HepG2 (cell line): ENCODE data around the gene SERAC1. TPM values are rescaled to one million over a fixed set of nuclear protein-coding genes. Genes with fewer than 3 reads are reported as not detected.

Experiments
- ARID5B ChIP-seq: IDR thresholded peaks from 2 replicates; pipeline ENCODE4 v1.4.0; 2020; ENCODE audit warnings: mild to moderate bottlenecking, missing genetic modification reagents
- CBX1 ChIP-seq: IDR thresholded peaks from one replicate; pipeline ENCODE4 v1.6.1; 2016; ENCODE audit warnings: antibody characterized with exemption, low read depth
- E2F2 ChIP-seq: sonication (generic); formaldehyde crosslinking; IDR thresholded peaks from 2 replicates; pipeline ENCODE4 v1.4.0; 2020; ENCODE audit warnings: missing genetic modification reagents, borderline replicate concordance
- GZF1 ChIP-seq: sonication (generic); formaldehyde crosslinking; IDR thresholded peaks from 2 replicates; pipeline ENCODE4 v1.5.1; 2020; ENCODE audit warnings: mild to moderate bottlenecking, missing genetic modification reagents
- HNF4A ChIP-seq: sonication (generic); formaldehyde crosslinking; IDR thresholded peaks from 2 replicates; pipeline ENCODE4 v1.4.0; 2020; ENCODE audit warnings: missing genetic modification reagents
- NFKBIZ ChIP-seq: IDR thresholded peaks from 2 replicates; pipeline ENCODE4 v1.6.1; 2018; ENCODE audit warnings: missing genetic modification reagents, missing compliant biosample characterization
- NR2F2 ChIP-seq: IDR thresholded peaks from 2 replicates; pipeline ENCODE4 v1.6.1; 2012; ENCODE audit warnings: low read depth, inconsistent platforms, borderline replicate concordance
- THAP7 ChIP-seq: sonication (generic); formaldehyde crosslinking; IDR thresholded peaks from 2 replicates; pipeline ENCODE4 v1.8.1; 2023; ENCODE audit warnings: mild to moderate bottlenecking, missing genetic modification reagents
- ZHX1 ChIP-seq: sonication (generic); formaldehyde crosslinking; IDR thresholded peaks from 2 replicates; pipeline ENCODE4 v1.8.1; 2022; ENCODE audit warnings: low read depth, mild to moderate bottlenecking, missing genetic modification reagents
- ZNF142 ChIP-seq: sonication (generic); formaldehyde crosslinking; IDR thresholded peaks from 2 replicates; pipeline ENCODE4 v1.4.0; 2020; ENCODE audit warnings: missing genetic modification reagents
- ZNF256 ChIP-seq: sonication (generic); formaldehyde crosslinking; conservative IDR thresholded peaks from 2 replicates; pipeline ENCODE4 v1.4.0; 2020; ENCODE audit warnings: missing genetic modification reagents
- ZNF570 ChIP-seq: sonication (generic); formaldehyde crosslinking; IDR thresholded peaks from 2 replicates; pipeline ENCODE4 v1.4.0; 2020; ENCODE audit warnings: mild to moderate bottlenecking, missing genetic modification reagents, borderline replicate concordance
- ZNF749 ChIP-seq: sonication (generic); formaldehyde crosslinking; IDR thresholded peaks from 2 replicates; pipeline ENCODE4 v1.8.0; 2022; ENCODE audit warnings: mild to moderate bottlenecking, missing genetic modification reagents, moderate library complexity, borderline replicate concordance
- polyA plus RNA-seq, 8 experiments: library from polyadenylated mRNA; depleted of rRNA in 3 of 8; stranded (reverse) in 7 of 8; unstranded in 1 of 8; fragments of >200 nt; fragmentation: Illumina TruSeq in 4 of 8; extraction: Trizol in 4 of 8; gene quantifications; 2 replicates each; pipeline versions ENCODE4 v1.2.1 to v1.2.3, GENCODE V29; 2011 to 2016; ENCODE audit warnings: low read depth in 4 of 8, missing spikeins in 1 of 8, mixed read lengths in 1 of 8; ENCODE audit not compliant: insufficient read depth in 1 of 8
- total RNA-seq, 5 experiments: library from RNA; depleted of rRNA; stranded (reverse); fragments of >200 nt; fragmentation: Illumina TruSeq; extraction: Trizol; gene quantifications; 2 replicates each; pipeline ENCODE4 v1.2.3, GENCODE V29; 2016; ENCODE audit warnings: low read depth in 1 of 5

The SERAC1 gene
- total and polyA plus RNA-seq, 2 of the 13 experiments (the other 11 are each of a cell fraction or from before 2014, with no cell fraction given) = 4.5 to 8.1 TPM

- no peak for TF ChIP-seq ZNF142 (CRISPR knock-in tag)
- TF ChIP-seq ZNF749 (CRISPR knock-in tag) = 0 out of 2 replicates have a peak, but pooled peaks have one; percentile 56
- TF ChIP-seq GZF1 (CRISPR knock-in tag) = no peak
- peak; percentile 32; the same call in 1 of the 2 replicates for TF ChIP-seq HNF4A (CRISPR knock-in tag)
- TF ChIP-seq THAP7 = no peak
- TF ChIP-seq NFKBIZ = no peak
- no peak for TF ChIP-seq ZNF570 (CRISPR knock-in tag)
- TF ChIP-seq ZNF256 = no peak
- TF ChIP-seq ZHX1 (CRISPR knock-in tag) = no peak
- peak; percentile 50; the same call in 1 of the 2 replicates for TF ChIP-seq NR2F2
- no peak for TF ChIP-seq CBX1
- TF ChIP-seq ARID5B (CRISPR knock-in tag) = peak; percentile 44; the same call in 1 of the 2 replicates
- no peak for TF ChIP-seq E2F2 (CRISPR knock-in tag)
Observed at GRCh38 chr6:158205169-158205944, 37.3 kb upstream of the SERAC1 start (continued).
